Measurements from ENCODE around the gene ST7.

DNA sequence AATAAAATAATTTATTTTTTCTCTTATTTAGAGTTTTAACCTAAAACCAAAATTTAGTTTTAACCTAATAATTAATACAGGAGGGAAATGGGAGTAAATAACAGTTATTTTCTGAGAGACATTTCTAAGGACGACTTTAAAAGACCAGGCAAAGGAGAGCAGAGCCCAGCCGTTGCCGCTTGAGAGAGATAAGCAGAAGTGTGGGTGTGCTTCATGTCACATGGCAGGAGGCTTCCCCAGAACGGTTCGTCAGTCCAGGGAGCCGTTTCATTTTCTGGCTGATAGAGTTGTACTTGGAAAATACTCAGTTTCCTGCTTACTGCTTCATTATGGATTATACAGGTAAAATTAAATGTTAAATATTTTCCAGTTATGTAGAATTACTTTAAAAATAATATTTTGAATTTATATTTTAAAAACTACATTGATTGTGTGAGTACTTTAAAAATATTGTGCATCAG, 61.4 kb downstream of the ST7 start:
- TF ChIP-seq, protein P1, sequence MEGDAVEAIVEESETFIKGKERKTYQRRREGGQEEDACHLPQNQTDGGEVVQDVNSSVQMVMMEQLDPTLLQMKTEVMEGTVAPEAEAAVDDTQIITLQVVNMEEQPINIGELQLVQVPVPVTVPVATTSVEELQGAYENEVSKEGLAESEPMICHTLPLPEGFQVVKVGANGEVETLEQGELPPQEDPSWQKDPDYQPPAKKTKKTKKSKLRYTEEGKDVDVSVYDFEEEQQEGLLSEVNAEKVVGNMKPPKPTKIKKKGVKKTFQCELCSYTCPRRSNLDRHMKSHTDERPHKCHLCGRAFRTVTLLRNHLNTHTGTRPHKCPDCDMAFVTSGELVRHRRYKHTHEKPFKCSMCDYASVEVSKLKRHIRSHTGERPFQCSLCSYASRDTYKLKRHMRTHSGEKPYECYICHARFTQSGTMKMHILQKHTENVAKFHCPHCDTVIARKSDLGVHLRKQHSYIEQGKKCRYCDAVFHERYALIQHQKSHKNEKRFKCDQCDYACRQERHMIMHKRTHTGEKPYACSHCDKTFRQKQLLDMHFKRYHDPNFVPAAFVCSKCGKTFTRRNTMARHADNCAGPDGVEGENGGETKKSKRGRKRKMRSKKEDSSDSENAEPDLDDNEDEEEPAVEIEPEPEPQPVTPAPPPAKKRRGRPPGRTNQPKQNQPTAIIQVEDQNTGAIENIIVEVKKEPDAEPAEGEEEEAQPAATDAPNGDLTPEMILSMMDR (IDR thresholded peaks at IDR 0.05) = no peak
- TF ChIP-seq POLR2AphosphoS5 (IDR thresholded peaks at IDR 0.05; ENCODE audit: low read depth, low read length) = no peak
- TF ChIP-seq, protein P2, sequence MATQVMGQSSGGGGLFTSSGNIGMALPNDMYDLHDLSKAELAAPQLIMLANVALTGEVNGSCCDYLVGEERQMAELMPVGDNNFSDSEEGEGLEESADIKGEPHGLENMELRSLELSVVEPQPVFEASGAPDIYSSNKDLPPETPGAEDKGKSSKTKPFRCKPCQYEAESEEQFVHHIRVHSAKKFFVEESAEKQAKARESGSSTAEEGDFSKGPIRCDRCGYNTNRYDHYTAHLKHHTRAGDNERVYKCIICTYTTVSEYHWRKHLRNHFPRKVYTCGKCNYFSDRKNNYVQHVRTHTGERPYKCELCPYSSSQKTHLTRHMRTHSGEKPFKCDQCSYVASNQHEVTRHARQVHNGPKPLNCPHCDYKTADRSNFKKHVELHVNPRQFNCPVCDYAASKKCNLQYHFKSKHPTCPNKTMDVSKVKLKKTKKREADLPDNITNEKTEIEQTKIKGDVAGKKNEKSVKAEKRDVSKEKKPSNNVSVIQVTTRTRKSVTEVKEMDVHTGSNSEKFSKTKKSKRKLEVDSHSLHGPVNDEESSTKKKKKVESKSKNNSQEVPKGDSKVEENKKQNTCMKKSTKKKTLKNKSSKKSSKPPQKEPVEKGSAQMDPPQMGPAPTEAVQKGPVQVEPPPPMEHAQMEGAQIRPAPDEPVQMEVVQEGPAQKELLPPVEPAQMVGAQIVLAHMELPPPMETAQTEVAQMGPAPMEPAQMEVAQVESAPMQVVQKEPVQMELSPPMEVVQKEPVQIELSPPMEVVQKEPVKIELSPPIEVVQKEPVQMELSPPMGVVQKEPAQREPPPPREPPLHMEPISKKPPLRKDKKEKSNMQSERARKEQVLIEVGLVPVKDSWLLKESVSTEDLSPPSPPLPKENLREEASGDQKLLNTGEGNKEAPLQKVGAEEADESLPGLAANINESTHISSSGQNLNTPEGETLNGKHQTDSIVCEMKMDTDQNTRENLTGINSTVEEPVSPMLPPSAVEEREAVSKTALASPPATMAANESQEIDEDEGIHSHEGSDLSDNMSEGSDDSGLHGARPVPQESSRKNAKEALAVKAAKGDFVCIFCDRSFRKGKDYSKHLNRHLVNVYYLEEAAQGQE (IDR thresholded peaks at IDR 0.05; ENCODE audit: insufficient read depth in 1 of 2, low read depth in 2 of 2, low read length in 1 of 2) = no peak

Data from Panc1 (cell line).